ENCODE results near the gene ZNF185. TPM values are rescaled to one million over a fixed set of nuclear protein-coding genes. Genes with fewer than 3 reads are reported as not detected.

The ZNF185 gene
- polyA plus RNA-seq, 1 donor from 2014 or later, result 2.8 TPM

DNA sequence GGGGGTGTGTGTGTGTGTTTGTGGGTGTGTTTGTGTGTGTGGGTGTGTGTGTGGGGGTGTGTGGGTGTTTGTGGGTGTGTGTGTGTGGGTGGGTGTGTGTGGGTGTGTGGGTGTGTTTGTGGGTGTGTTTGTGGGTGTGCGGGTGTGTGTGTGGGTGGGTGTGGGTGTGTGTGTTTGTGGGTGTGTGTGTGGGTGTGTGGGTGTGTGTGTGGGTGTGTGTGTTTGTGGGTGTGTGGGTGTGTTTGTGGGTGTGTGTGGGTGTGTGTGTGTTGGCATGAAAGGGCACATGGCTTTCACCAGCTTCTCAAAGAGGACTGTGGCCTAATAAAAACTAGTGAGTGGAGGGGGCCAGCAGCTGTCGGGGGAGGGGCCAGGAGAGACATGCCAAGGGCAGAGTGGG is 25.3 kb upstream of the ZNF185 start:
- H2AFZ ChIP-seq (ENCODE audit: low read depth, low read length), result no peak overlapping the region
- no peaks in the 10 kb centered on the region for H3K79me2 ChIP-seq (replicated peaks; ENCODE audit: insufficient read depth, low read length)
- H3K36me3 ChIP-seq (ENCODE audit: insufficient read depth, low read length), result no peaks in the 10 kb centered on the region
- no peak overlapping the region for H3K9ac ChIP-seq (ENCODE audit: low read length)
- H3K27me3 ChIP-seq (ENCODE audit: insufficient read depth, low read depth, low read length), result no peaks in the 10 kb centered on the region
- H3K4me2 ChIP-seq (ENCODE audit: low read length), result no peak overlapping the region
- no peak overlapping the region for H3K27ac ChIP-seq (ENCODE audit: low read length)
- no peaks in the 10 kb centered on the region for H3K9me3 ChIP-seq (ENCODE audit: low read length)
- H3K9me2 ChIP-seq (ENCODE audit: insufficient read depth, low read length), result no peaks in the 10 kb centered on the region
- no peaks in the 10 kb centered on the region for H4K20me1 ChIP-seq (ENCODE audit: insufficient read depth)
- H3F3A ChIP-seq (ENCODE audit: insufficient read depth, low read length, poor library complexity, severe bottlenecking), result no peaks in the 10 kb centered on the region
- TF ChIP-seq MXI1 (conservative IDR thresholded peaks at IDR 0.05; ENCODE audit: poor library complexity, severe bottlenecking) (no peak), POLR2AphosphoS5 (IDR thresholded peaks at IDR 0.05) (no peak)
- no peak overlapping the region for H3K4me3 ChIP-seq (ENCODE audit: low read length)

DNA sequence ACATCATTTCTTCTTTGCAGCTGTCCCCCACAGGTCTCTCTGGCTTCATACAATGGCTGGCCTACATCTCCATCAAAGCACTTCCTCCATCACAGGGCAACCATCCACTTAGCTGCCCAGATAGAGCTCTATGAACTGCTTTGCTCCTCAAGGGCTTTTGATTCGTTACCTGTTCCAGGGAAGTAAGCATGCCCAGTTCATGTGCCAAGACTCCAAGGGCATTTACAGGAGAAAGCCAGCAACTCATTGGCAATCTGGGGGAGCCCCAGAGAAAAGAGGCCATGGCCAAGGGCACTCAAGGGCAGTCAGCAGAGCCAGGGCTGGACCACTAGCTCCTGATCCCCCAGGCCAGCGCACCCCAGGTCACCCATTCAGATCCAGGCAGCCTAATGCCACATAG is 24.5 kb upstream of the ZNF185 start:
- H4K20me1 ChIP-seq (ENCODE audit: insufficient read depth), result no peaks in the 10 kb centered on the region
- H3K9ac ChIP-seq (ENCODE audit: low read length), result no peak overlapping the region
- H3K9me2 ChIP-seq (ENCODE audit: insufficient read depth, low read length), result no peaks in the 10 kb centered on the region
- H3K4me2 ChIP-seq (ENCODE audit: low read length), result no peak overlapping the region
- H3K79me2 ChIP-seq (replicated peaks; ENCODE audit: insufficient read depth, low read length), result no peaks in the 10 kb centered on the region
- H2AFZ ChIP-seq (ENCODE audit: low read depth, low read length), result no peak overlapping the region
- H3K27ac ChIP-seq (ENCODE audit: low read length), result no peak overlapping the region
- no peaks in the 10 kb centered on the region for H3K36me3 ChIP-seq (ENCODE audit: insufficient read depth, low read length)
- no peaks in the 10 kb centered on the region for H3K9me3 ChIP-seq (ENCODE audit: low read length)
- H3F3A ChIP-seq (ENCODE audit: insufficient read depth, low read length, poor library complexity, severe bottlenecking), result no peaks in the 10 kb centered on the region
- H3K4me3 ChIP-seq (ENCODE audit: low read length), result no peak overlapping the region
- no peaks in the 10 kb centered on the region for H3K27me3 ChIP-seq (ENCODE audit: insufficient read depth, low read depth, low read length)
- TF ChIP-seq TAF1 (IDR thresholded peaks at IDR 0.05; ENCODE audit: low read depth) (no peak), EP300 (conservative IDR thresholded peaks at IDR 0.05; ENCODE audit: poor library complexity, severe bottlenecking) (no peak), POLR2AphosphoS5 (IDR thresholded peaks at IDR 0.05) (no peak), RAD21 (conservative IDR thresholded peaks at IDR 0.05) (no peak), EZH2 (IDR thresholded peaks at IDR 0.05; ENCODE audit: borderline replicate concordance, insufficient read depth, low read length, poor library complexity, severe bottlenecking) (no peak), MXI1 (conservative IDR thresholded peaks at IDR 0.05; ENCODE audit: poor library complexity, severe bottlenecking) (no peak), SMC3 (conservative IDR thresholded peaks at IDR 0.05; ENCODE audit: poor library complexity) (no peak)
- TF ChIP-seq, protein P1, sequence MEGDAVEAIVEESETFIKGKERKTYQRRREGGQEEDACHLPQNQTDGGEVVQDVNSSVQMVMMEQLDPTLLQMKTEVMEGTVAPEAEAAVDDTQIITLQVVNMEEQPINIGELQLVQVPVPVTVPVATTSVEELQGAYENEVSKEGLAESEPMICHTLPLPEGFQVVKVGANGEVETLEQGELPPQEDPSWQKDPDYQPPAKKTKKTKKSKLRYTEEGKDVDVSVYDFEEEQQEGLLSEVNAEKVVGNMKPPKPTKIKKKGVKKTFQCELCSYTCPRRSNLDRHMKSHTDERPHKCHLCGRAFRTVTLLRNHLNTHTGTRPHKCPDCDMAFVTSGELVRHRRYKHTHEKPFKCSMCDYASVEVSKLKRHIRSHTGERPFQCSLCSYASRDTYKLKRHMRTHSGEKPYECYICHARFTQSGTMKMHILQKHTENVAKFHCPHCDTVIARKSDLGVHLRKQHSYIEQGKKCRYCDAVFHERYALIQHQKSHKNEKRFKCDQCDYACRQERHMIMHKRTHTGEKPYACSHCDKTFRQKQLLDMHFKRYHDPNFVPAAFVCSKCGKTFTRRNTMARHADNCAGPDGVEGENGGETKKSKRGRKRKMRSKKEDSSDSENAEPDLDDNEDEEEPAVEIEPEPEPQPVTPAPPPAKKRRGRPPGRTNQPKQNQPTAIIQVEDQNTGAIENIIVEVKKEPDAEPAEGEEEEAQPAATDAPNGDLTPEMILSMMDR (IDR thresholded peaks at IDR 0.05; ENCODE audit: poor library complexity, severe bottlenecking), result no peak
- TF ChIP-seq, protein P2, sequence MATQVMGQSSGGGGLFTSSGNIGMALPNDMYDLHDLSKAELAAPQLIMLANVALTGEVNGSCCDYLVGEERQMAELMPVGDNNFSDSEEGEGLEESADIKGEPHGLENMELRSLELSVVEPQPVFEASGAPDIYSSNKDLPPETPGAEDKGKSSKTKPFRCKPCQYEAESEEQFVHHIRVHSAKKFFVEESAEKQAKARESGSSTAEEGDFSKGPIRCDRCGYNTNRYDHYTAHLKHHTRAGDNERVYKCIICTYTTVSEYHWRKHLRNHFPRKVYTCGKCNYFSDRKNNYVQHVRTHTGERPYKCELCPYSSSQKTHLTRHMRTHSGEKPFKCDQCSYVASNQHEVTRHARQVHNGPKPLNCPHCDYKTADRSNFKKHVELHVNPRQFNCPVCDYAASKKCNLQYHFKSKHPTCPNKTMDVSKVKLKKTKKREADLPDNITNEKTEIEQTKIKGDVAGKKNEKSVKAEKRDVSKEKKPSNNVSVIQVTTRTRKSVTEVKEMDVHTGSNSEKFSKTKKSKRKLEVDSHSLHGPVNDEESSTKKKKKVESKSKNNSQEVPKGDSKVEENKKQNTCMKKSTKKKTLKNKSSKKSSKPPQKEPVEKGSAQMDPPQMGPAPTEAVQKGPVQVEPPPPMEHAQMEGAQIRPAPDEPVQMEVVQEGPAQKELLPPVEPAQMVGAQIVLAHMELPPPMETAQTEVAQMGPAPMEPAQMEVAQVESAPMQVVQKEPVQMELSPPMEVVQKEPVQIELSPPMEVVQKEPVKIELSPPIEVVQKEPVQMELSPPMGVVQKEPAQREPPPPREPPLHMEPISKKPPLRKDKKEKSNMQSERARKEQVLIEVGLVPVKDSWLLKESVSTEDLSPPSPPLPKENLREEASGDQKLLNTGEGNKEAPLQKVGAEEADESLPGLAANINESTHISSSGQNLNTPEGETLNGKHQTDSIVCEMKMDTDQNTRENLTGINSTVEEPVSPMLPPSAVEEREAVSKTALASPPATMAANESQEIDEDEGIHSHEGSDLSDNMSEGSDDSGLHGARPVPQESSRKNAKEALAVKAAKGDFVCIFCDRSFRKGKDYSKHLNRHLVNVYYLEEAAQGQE (IDR thresholded peaks at IDR 0.05; ENCODE audit: borderline replicate concordance), result no peak
